A673 (cell line): ENCODE data around the gene CFAP20DC. TPM values are rescaled to one million over a fixed set of nuclear protein-coding genes. Genes with fewer than 3 reads are reported as not detected.
"Not testable (repeated sequence)": the region's sequence is repeated elsewhere in the genome, so short reads cannot be mapped to it uniquely, and the experiment has no call there.

ENCODE experiments used
- BruUV-seq: library from RNA; stranded (reverse); fragments of 400-500 nt; replicated peaks from 2 replicates; lab custom pipeline; 2021; lab: Mats Ljungman, UMichigan
- CTCF ChIA-PET: fragments of 300-600 bp; sonication (Branson Sonifier 250); formaldehyde crosslinking; loops from one replicate; lab custom pipeline; 2022; ENCODE audit warnings: antibody characterized with exemption; lab: Charles Lee
- POLR2A ChIA-PET: fragments of 300-600 bp; sonication (Branson Sonifier 250); formaldehyde crosslinking; loops from one replicate; lab custom pipeline; 2022; ENCODE audit warnings: antibody characterized with exemption; ENCODE audit not compliant: low non-redundant PET; lab: Charles Lee
- DNase-seq: peaks from one replicate; pipeline ENCODE4 v3.0.0-alpha.2; 2015; ENCODE audit warnings: low spot score
- H3K27ac ChIP-seq: fragments of 200-600 bp; sonication (generic); 2 replicates; pipeline ENCODE4 v1.5.1; 2016; ENCODE audit warnings: mixed run types, low read depth, mild to moderate bottlenecking, mixed read lengths, antibody characterized with exemption, low read length; ENCODE audit not compliant: poor library complexity, severe bottlenecking
- H3K27me3 ChIP-seq: fragments of 200-600 bp; sonication (generic); replicated peaks from 2 replicates; pipeline ENCODE4 v1.6.1; 2017; ENCODE audit warnings: mixed run types, low read depth, mild to moderate bottlenecking, mixed read lengths, antibody characterized with exemption, low read length; ENCODE audit not compliant: insufficient read depth, poor library complexity
- H3K36me3 ChIP-seq: fragments of 200-600 bp; sonication (generic); 2 replicates; pipeline ENCODE4 v1.6.1; 2016; ENCODE audit warnings: mixed run types, mild to moderate bottlenecking, mixed read lengths, antibody characterized with exemption, low read length; ENCODE audit not compliant: insufficient read depth, poor library complexity, severe bottlenecking
- H3K4me1 ChIP-seq: fragments of 200-600 bp; sonication (generic); 2 replicates; pipeline ENCODE4 v1.6.1; 2017; ENCODE audit warnings: mixed run types, mild to moderate bottlenecking, mixed read lengths, antibody characterized with exemption, low read length; ENCODE audit not compliant: insufficient read depth, poor library complexity, severe bottlenecking
- H3K4me3 ChIP-seq: fragments of 200-600 bp; sonication (generic); 2 replicates; pipeline ENCODE4 v1.5.1; 2016; ENCODE audit warnings: low read depth, mixed run types, mild to moderate bottlenecking, mixed read lengths, low read length; ENCODE audit not compliant: poor library complexity, severe bottlenecking
- H3K9me3 ChIP-seq: fragments of 200-600 bp; sonication (generic); 2 replicates; pipeline ENCODE4 v1.6.1; 2016; ENCODE audit warnings: mixed run types, low read depth, mild to moderate bottlenecking, mixed read lengths, antibody characterized with exemption, low read length; ENCODE audit not compliant: poor library complexity, severe bottlenecking
- CTCF ChIP-seq: fragments of 300-800, 200-600 bp; sonication (generic); conservative IDR thresholded peaks from 2 replicates; pipeline ENCODE4 v1.5.1; 2017; ENCODE audit warnings: low read depth, mild to moderate bottlenecking, antibody characterized with exemption, low read length, moderate library complexity, mixed read lengths
- EZH2 ChIP-seq: fragments of 200-600 bp; sonication (generic); IDR thresholded peaks from 2 replicates; pipeline ENCODE4 v1.6.1; 2017; ENCODE audit warnings: borderline replicate concordance, low read depth, mild to moderate bottlenecking, mixed read lengths, antibody characterized with exemption, low read length; ENCODE audit not compliant: poor library complexity, severe bottlenecking
- intact Hi-C: fragments of 100-400 bp; cut with micrococcal nuclease; formaldehyde crosslinking; loops from one replicate; pipeline ENCODE4 v1.10.0; 2022; ENCODE audit not compliant: unreplicated experiment
- total RNA-seq: library from RNA; stranded (reverse); gene quantifications from 2 replicates; pipeline ENCODE4 v1.2.3, GENCODE V29; 2021

The CFAP20DC gene
- total RNA-seq, 1 experiment from 2014 or later, result 1.3 TPM

GRCh38 chr3:58711871-58712270, 338.0 kb downstream of the CFAP20DC start:
- Histone ChIP-seq H3K36me3 (no peaks in the 10 kb centered on the region), H3K4me1 (no peaks in the 10 kb centered on the region), H3K9me3 (no peaks in the 10 kb centered on the region), H3K4me3 (no peak overlapping the region), H3K27me3 (no peaks in the 10 kb centered on the region), H3K27ac (no peak overlapping the region)
- no peak for DNase-seq
- ChIA-PET CTCF (no interaction called here), POLR2A (no interaction called here)
- intact Hi-C loops, result no loop called here
- BruUV-seq, result no TSS peak
- no peak for TF ChIP-seq CTCF
- TF ChIP-seq EZH2, result no peak

GRCh38 chr3:58708983-58709382, 340.8 kb downstream of the CFAP20DC start:
- POLR2A ChIA-PET, CTCF ChIA-PET, intact Hi-C loops, BruUV-seq, DNase-seq, H3K4me3 ChIP-seq, H3K36me3 ChIP-seq, H3K27me3 ChIP-seq, H3K27ac ChIP-seq, H3K4me1 ChIP-seq, H3K9me3 ChIP-seq: not testable (repeated sequence)

GRCh38 chr3:58708116-58708791, 341.6 kb downstream of the CFAP20DC start:
- no peak for DNase-seq
- no peaks in the 10 kb centered on the region for H3K9me3 ChIP-seq
- POLR2A ChIA-PET, result no interaction called here
- H3K27ac ChIP-seq, result no peak overlapping the region
- H3K4me1 ChIP-seq, result no peaks in the 10 kb centered on the region
- TF ChIP-seq CTCF (no peak), EZH2 (no peak)
- intact Hi-C loops, result no loop called here
- no peaks in the 10 kb centered on the region for H3K27me3 ChIP-seq
- BruUV-seq, result no TSS peak
- H3K36me3 ChIP-seq, result no peaks in the 10 kb centered on the region
- CTCF ChIA-PET, result no interaction called here
- H3K4me3 ChIP-seq, result no peak overlapping the region

GRCh38 chr3:58707390-58707930, 342.4 kb downstream of the CFAP20DC start:
- Histone ChIP-seq H3K27me3 (no peaks in the 10 kb centered on the region), H3K9me3 (no peaks in the 10 kb centered on the region), H3K36me3 (no peaks in the 10 kb centered on the region), H3K4me1 (no peaks in the 10 kb centered on the region), H3K27ac (no peak overlapping the region), H3K4me3 (no peak overlapping the region)
- POLR2A ChIA-PET, result no interaction called here
- no peak for DNase-seq
- no peak for TF ChIP-seq CTCF
- no peak for TF ChIP-seq EZH2
- CTCF ChIA-PET, result no interaction called here
- intact Hi-C loops, result no loop called here
- no TSS peak for BruUV-seq
